ENCODE measurements around the gene FCN2.

FCN2 gene

GRCh38 chr9:134880484-134881312, at the start of gene FCN2:
TSS of gene FCN2 (plus strand) at chr9:134880810. CDS start at chr9:134880822, 12 bp downstream.
- H3K27ac ChIP-seq: no peak within 1 kb of the TSS
- TF ChIP-seq ZFX (IDR thresholded peaks at IDR 0.05; ENCODE audit: borderline replicate concordance): no peak
- TF ChIP-seq CTCF (IDR thresholded peaks at IDR 0.05): no peak

GRCh38 chr9:134830926-134831720, 49.5 kb upstream of the FCN2 start:
- TF ChIP-seq ZFX (IDR thresholded peaks at IDR 0.05; ENCODE audit: borderline replicate concordance) (no peak), CTCF (IDR thresholded peaks at IDR 0.05) (no peak)
- H3K27ac ChIP-seq: no peak overlapping the region

GRCh38 chr9:134832471-134832870, 48.1 kb upstream of the FCN2 start:
- TF ChIP-seq ZFX (IDR thresholded peaks at IDR 0.05; ENCODE audit: borderline replicate concordance) (no peak), CTCF (IDR thresholded peaks at IDR 0.05) (no peak)
- no peak overlapping the region for H3K27ac ChIP-seq

GRCh38 chr9:134833294-134833880, 47.2 kb upstream of the FCN2 start:
- H3K27ac ChIP-seq: no peak overlapping the region
- TF ChIP-seq CTCF (IDR thresholded peaks at IDR 0.05) (no peak), ZFX (IDR thresholded peaks at IDR 0.05; ENCODE audit: borderline replicate concordance) (no peak)

- no peak for TF ChIP-seq CTCF (IDR thresholded peaks at IDR 0.05)
- TF ChIP-seq ZFX (IDR thresholded peaks at IDR 0.05; ENCODE audit: borderline replicate concordance): no peak
- H3K27ac ChIP-seq: no peak overlapping the region
These were observed 46.2 kb upstream of the FCN2 start for GRCh38 chr9:134834217-134834956.

GRCh38 chr9:134834957-134835419, 45.6 kb upstream of the FCN2 start:
- no peak overlapping the region for H3K27ac ChIP-seq
- no peak for TF ChIP-seq CTCF (IDR thresholded peaks at IDR 0.05)
- no peak for TF ChIP-seq ZFX (IDR thresholded peaks at IDR 0.05; ENCODE audit: borderline replicate concordance)
